GM19193 (cell line): ENCODE results near the gene INSR.

Source experiments
- POLR2A ChIP-seq: IDR thresholded peaks from 4 replicates; pipeline ENCODE4 v1.6.1; 2011; ENCODE audit not compliant: insufficient read depth, insufficient read length; ENCODE audit errors: extremely low read depth

Gene INSR

DNA sequence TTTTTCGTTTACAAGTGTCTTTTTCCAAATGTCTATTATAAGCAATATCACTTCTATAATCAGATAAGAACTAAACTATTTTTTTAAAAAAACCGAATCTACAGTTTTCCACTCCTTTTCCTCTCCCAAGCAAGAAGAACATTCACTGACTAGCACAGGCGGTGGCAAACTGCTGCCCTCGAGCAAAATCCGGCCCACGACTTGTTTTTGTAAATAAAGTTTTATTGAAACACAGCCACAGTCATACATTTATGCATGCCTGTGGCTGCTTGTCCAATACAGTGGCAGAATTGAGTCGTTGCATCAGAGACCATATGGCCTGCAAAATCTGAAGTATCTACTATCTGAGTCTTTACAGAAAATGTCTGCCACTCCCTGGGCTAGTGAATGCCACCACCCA is 27.4 kb downstream of the INSR start:
- no peak for TF ChIP-seq POLR2A

DNA sequence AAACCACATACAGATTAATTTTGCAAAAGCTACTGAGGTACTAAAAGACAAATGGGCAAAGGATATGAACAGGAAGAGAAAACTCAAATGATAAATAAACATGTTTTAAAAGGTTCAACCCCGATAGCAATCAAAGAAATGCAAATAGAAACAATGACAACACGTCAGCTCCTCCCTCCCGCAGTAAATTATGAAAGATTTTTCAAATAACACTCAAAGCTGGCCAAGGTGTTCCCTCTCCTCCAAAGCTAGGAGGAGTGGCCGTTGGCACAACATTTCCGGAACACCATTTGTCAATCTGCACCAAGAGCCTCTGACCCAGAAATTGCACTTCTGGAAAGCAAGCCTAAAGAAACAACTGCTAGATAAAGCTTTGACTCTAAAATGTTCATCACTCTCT is 28.3 kb downstream of the INSR start:
- TF ChIP-seq POLR2A = no peak

DNA sequence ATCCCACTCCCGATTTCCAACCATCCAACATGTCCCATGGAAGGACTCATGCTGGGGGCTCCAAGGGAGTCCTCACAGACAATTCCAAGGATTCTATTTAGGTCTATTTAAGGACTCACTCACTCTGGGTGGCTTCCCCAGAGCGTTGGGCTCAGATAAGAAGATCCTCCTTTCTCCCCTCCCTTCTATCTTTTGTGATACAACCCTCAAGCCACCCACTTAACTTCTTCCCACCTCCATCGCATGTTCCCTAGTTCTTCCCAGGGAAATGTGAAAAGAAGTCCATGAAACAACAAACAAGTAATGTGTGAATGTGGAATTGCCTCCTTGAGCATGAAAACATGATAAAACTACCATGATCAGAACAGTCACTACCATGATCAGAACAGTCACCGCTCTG is 29.4 kb downstream of the INSR start:
- TF ChIP-seq POLR2A = no peak

DNA sequence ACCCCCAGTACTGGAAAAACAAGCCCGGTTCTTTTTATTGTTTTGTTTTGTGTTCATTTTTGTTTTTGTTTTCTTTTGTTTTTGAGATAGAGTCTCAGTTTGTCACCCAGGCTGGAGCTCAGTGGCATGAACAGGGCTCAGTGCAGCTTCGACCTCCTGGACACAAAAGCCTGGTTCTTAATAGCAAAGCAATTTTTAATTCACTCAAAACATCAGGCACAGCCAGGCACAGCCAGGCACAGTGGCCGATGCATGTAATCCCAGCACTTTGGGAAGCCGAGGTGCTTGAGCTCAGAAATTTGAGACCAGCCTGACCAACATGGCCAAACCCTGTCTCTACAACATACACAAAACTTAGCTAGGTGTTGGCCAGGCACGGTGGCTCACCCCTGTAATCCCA is 30.7 kb downstream of the INSR start:
- no peak for TF ChIP-seq POLR2A

DNA sequence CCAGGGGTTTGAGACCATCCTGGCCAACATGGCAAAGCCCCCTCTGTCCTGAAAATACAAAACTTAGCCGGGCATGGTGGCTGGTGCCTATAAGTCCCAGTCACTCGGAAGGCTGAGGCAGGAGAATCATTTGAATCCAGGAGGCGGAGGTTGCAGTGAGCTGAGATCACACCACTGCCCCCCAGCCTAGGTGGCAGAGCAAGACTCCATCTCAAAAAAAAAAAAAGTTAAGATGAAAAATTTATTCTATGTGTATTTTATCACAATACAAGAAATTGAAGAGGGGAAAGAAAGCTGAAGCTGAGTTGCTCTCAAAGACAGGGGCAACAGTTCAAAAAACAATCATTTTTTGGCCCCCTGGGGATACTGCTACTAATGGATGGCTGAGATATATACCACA is 31.1 kb downstream of the INSR start:
- TF ChIP-seq POLR2A = no peak

DNA sequence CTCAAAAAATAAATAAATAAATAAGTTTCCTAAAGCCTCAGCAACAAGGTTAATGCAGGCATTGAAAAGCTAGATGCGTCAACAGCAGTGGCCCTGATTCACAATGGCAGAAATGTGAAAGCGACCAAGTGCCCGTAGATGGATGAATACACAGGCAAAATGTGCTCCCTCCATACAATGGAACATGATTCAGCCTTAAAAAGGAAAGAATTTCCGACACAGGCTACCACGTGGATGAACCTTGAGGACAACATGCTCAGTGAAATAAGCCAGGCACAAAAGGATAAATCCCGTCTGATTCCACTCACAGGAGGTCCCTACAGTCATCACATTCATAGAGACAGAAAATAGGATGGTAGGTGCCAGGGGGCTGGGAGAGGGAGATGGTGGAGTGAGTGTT is 31.7 kb downstream of the INSR start:
- no peak for TF ChIP-seq POLR2A

DNA sequence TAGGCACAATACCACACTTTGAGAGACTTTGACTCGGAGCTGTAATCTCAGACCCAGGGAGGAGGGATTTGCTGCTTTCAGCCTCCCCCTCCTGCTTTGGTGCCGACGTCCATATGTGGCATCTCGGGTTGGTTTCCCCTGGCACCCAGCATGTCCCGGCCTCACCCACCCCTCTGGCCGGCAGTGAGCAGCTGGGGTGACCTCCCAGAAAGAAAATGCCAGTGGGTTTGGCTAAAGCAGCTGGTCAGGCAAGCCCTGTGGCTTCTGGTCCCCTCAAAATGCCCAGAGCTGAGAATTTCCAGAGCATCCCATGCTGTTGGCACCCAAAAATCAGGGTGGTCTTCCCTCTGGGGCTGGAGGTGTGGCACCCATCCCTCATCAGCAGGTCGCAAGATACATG is 34.1 kb downstream of the INSR start:
- no peak for TF ChIP-seq POLR2A

DNA sequence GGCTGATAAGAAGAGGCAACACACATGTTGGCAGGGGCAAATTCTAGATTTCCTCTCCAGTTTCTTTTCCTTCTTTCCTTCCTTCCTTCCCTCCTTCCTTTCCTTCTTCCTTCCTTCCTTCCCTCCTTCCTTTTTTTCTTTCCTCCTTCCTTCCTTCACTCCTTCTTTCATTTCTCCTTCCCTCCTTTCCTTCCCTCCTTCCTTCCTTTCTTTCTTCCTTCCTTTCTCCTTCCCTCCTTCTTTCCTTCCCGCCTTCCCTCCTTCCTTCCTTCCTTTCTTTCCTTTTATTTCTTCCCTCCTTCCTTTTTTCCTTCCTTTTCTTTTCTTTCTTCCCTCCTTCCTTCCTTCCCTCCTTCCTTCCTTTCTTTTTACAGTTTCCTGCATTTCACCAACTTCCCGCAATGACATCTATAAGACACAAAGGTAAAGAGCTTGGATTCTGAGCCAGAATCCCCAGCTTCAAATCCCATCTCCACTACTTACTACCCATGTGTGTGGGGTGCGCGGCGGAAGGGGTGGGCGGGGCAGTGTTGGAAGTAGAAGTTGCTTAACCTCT is 35.3 kb downstream of the INSR start:
- TF ChIP-seq POLR2A = no peak

DNA sequence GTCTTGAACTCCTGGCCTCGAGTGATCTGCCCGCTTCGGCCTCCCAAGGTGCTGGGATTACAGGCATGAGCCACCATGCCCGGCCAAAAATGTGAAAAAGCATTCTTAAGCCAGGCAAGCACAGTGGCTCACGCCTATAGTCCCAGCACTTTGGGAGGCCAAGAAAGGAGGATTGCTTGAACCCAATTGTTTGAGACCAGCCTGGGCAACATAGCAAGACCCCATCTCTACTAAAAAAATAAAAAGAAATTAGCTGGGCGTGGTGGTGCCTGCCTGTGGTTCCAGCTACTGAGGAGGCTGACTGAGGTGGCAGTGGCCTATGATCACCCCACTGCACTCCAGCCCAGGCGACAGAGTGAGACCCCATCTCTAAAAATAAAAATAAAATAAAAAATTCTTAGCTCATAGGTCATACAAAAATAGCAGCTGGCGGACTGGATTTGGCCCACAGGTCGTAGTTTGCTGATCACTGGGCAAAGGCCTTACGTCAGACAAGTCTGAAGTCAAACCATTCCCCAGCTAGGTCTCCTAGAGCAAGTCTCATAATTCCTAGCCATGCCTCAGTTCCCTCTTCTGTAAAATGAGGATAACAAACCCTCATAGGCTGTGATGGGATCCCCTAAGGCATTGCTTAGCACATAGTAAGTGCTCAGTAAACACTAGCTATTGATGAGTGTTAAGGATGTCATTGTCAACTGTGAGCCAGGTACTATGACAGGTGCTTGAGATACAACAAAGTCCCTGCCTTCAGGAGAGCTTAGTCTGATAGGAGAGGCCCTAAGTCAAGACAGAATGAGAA is 36.0 kb downstream of the INSR start:
- TF ChIP-seq POLR2A = no peak

DNA sequence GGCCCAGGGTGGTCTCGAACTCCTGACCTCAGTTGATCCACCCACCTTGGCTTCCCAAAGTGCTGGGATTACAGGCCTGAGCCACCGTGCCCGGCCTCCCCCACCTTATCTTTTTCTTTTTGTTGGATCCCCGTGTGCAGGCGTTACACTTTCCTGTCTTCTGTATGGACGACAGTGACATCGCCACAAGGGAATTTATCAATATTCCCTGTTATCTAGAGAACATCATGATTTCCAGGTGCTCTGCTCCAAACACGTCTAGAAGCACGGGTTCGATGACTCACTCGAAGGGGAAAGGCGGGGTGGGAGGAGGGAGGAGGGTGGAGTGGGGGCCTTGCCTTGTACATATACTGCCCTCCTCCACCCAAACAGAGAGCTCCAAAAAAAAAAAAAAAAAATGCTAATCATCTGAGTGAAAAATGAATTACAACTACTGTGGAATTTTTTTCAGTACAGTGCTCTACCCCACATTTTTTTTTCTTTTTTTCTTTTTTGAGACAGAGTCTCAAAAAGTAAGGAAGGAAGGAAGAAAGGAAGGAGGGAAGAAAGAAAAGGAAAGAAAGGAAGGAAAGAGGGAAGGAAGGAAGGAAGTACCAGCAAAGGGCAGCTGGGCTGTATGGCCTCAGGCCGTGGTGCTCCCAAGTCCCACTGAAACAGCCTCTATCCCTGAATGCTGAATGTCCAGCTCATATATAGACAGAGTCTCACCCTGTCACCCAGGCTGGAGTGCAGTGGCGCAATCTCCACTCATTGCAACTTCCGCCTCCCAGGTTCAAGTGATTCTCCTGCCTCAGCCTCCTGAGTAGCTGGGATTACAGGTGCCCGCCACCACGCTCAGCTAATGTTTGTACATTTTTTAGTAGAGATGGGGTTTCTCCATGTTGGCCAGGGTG is 36.8 kb downstream of the INSR start:
- no peak for TF ChIP-seq POLR2A

DNA sequence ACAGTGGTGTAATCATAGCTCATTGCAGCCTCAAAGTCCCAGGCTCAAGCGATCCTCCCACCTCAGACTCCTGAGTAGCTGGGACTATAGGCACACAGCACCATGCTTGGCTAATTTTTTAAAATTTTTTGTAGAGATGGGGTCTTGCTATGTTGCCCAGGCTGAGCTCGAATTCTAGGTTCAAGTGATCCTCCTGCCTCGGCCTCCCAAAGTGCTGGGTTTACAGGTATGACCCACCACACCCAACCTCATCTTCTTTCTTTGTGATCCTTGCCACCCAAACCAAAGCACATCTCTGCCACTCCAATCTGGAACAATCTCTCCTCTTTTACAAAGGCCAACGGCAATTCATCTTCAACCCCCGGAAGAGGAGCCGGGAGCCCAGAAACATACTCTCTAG is 38.6 kb downstream of the INSR start:
- no peak for TF ChIP-seq POLR2A

DNA sequence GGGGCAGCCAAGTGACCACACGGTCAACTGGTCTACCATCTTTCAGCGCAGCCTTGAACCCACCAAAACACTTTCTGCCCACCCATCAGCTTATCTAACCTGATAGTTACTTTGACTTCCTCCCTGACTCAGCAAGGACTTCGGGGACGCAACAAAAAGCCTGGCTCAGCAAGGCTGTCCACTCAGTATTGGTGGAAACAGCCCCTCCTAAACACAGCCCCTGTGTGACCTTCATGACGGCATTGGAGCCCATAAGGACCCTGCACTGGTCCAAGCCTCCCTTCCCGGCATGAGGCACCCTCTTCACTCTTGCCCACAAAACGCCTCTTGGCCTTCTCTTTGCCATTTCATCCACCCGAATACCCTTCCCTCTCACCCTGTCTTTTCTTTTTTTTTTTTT is 39.1 kb downstream of the INSR start:
- no peak for TF ChIP-seq POLR2A

DNA sequence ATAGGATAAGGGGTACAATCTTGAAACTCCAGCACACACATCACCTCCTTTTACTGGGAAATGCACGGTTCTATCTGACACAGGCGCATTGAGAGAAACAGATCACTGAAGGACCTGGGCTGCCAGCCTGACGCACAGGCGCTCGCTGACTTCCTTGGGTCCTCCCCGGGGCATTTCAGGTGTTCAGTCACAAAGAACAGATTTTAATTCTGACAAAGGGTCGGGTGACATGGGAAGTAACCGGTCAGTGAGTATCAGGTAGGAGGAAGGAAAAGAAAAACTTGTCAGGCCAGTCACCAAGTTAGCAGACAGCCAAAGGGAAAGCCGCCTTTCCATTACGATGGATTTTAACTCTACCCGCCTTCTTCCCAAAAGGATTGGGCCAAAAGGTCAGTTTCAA is 39.6 kb downstream of the INSR start:
- TF ChIP-seq POLR2A = no peak

DNA sequence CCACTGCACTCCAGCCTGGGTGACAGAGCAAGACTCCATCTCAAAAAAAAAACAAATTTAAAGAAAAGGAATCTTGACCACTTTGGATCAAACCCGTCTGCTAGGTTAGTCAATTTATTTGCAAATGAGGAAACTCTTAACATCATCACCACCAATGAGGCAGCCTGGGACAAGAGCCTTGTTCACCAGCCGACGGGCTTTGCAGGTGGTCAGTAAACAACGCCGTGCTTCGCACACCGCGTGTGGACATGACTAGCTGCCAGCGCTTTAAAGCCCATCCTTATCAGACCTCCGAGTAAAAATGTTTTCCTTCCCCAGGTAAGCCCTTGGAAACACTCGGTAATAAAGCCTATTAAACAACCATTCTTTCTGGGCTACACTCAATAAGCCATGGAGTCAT is 41.9 kb downstream of the INSR start:
- no peak for TF ChIP-seq POLR2A

DNA sequence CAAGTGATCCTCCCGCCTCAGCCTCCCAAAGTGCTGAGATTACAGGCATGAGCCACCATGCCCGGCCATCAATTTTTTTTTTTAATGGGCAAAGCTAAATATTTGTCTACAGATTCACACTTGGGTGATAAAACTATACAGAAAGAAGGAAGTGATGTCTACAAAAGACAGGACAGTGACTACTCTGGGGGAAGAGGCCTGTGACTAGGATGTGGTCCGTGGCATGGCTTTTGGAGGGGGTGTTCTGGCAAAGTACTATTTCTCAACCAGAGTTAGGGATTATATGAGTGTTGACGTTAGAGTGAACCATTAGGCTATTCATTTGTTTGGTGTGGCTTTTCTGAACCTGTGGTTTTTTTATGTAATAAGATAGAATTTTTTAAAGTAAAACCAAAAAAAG is 42.7 kb downstream of the INSR start:
- TF ChIP-seq POLR2A = no peak

DNA sequence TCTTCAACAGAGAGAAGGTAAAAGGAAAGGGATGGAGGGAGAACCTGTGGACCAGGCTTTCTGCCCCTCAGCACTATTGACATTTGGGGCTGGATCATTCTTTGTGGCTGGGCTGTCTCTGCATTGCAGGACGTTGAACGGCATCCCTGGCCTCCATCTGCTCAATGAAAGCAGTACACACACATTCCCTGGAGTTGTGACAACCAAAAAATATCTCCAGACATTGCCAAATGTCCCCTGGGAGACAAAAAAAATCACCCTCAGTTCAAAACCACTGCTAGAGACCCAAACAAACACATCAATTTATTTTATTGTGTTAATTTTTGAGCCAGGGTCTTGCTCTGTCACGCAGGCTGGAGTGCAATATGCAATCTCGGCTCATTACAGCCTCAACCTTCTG is 43.3 kb downstream of the INSR start:
- TF ChIP-seq POLR2A = no peak
